H9 (cell line): ENCODE results near the gene IQSEC1. TPM values are rescaled to one million over a fixed set of nuclear protein-coding genes. Genes with fewer than 3 reads are reported as not detected.

ENCODE experiments used
- DNase-seq: peaks from one replicate; pipeline ENCODE4 v3.0.0-alpha.2; 2017
- H2AFZ ChIP-seq: one replicate; pipeline ENCODE4 v1.6.1; 2013; ENCODE audit warnings: mild to moderate bottlenecking, low read length, control low read depth, moderate library complexity
- H2AK5ac ChIP-seq: 2 replicates; pipeline ENCODE4 v1.6.1; 2013; ENCODE audit warnings: low read length, control low read depth, mixed read lengths; ENCODE audit not compliant: insufficient read length
- H2BK120ac ChIP-seq: one replicate; pipeline ENCODE4 v1.6.1; 2013; ENCODE audit warnings: low read depth, mild to moderate bottlenecking, low read length, control low read depth, inconsistent platforms; ENCODE audit not compliant: poor library complexity, severe bottlenecking
- H2BK12ac ChIP-seq: 2 replicates; pipeline ENCODE4 v1.6.1; 2013; ENCODE audit warnings: low read length, control low read depth, mixed read lengths, low read depth; ENCODE audit not compliant: insufficient read length
- H2BK15ac ChIP-seq: 2 replicates; pipeline ENCODE4 v1.6.1; 2013; ENCODE audit warnings: low read depth, low read length, control low read depth
- H2BK20ac ChIP-seq: one replicate; pipeline ENCODE4 v1.6.1; 2013; ENCODE audit warnings: low read depth, mild to moderate bottlenecking, low read length, control low read depth, inconsistent platforms; ENCODE audit not compliant: poor library complexity, severe bottlenecking
- H2BK5ac ChIP-seq: 2 replicates; pipeline ENCODE4 v1.6.1; 2013; ENCODE audit warnings: low read length, control low read depth, mixed read lengths; ENCODE audit not compliant: insufficient read length
- H3K14ac ChIP-seq: 2 replicates; pipeline ENCODE4 v1.6.1; 2013; ENCODE audit warnings: low read length, control low read depth; ENCODE audit not compliant: insufficient read depth
- H3K18ac ChIP-seq: 2 replicates; pipeline ENCODE4 v1.6.1; 2013; ENCODE audit warnings: low read depth, mild to moderate bottlenecking, mixed read lengths, low read length, control low read depth; ENCODE audit not compliant: insufficient read length
- H3K23ac ChIP-seq: 2 replicates; pipeline ENCODE4 v1.6.1; 2013; ENCODE audit warnings: low read length, control low read depth, mixed read lengths, low read depth; ENCODE audit not compliant: insufficient read length
- H3K23me2 ChIP-seq: 2 replicates; pipeline ENCODE4 v1.6.1; 2013; ENCODE audit warnings: low read depth, mild to moderate bottlenecking, mixed read lengths, low read length, control low read depth; ENCODE audit not compliant: insufficient read length, poor library complexity, severe bottlenecking
- H3K27ac ChIP-seq: 2 replicates; pipeline ENCODE4 v1.5.1; 2013; ENCODE audit warnings: low read length, control low read depth, mixed read lengths, low read depth; ENCODE audit not compliant: insufficient read length
- H3K27me3 ChIP-seq: 2 replicates; pipeline ENCODE4 v1.6.1; 2013; ENCODE audit warnings: low read length, control low read depth, inconsistent platforms; ENCODE audit not compliant: insufficient read depth
- H3K4ac ChIP-seq: 2 replicates; pipeline ENCODE4 v1.6.1; 2013; ENCODE audit warnings: low read depth, mild to moderate bottlenecking, control low read depth, inconsistent platforms, low read length, moderate library complexity
- H3K4me1 ChIP-seq: 2 replicates; pipeline ENCODE4 v1.6.1; 2013; ENCODE audit warnings: low read length, control low read depth, inconsistent platforms; ENCODE audit not compliant: insufficient read depth
- H3K4me2 ChIP-seq: 2 replicates; pipeline ENCODE4 v1.6.1; 2013; ENCODE audit warnings: low read length, control low read depth, mixed read lengths; ENCODE audit not compliant: insufficient read length, insufficient read depth
- H3K56ac ChIP-seq: 2 replicates; pipeline ENCODE4 v1.6.1; 2013; ENCODE audit warnings: low read depth, mild to moderate bottlenecking, mixed read lengths, low read length, control low read depth; ENCODE audit not compliant: insufficient read length
- H3K79me1 ChIP-seq: 2 replicates; pipeline ENCODE4 v1.6.1; 2013; ENCODE audit warnings: low read depth, mild to moderate bottlenecking, moderate library complexity, low read length, control low read depth, inconsistent platforms; ENCODE audit not compliant: insufficient read depth, poor library complexity, severe bottlenecking
- H3K79me2 ChIP-seq: 2 replicates; pipeline ENCODE4 v1.6.1; 2013; ENCODE audit warnings: low read length, control low read depth, inconsistent platforms; ENCODE audit not compliant: insufficient read depth
- H3K9ac ChIP-seq: 2 replicates; pipeline ENCODE4 v1.6.1; 2013; ENCODE audit warnings: low read length, control low read depth, mixed read lengths; ENCODE audit not compliant: insufficient read length; ENCODE audit errors: extremely low read depth
- H3K9me3 ChIP-seq: one replicate; pipeline ENCODE4 v1.6.1; 2013; ENCODE audit warnings: low read depth, low read length, inconsistent platforms; ENCODE audit not compliant: control insufficient read depth
- H3T11ph ChIP-seq: one replicate; pipeline ENCODE4 v1.6.1; 2013; ENCODE audit warnings: mild to moderate bottlenecking, low read length, control low read depth, inconsistent platforms
- H4K20me1 ChIP-seq: one replicate; pipeline ENCODE4 v1.6.1; 2013; ENCODE audit not compliant: control insufficient read depth, insufficient read length, insufficient read depth
- H4K5ac ChIP-seq: 2 replicates; pipeline ENCODE4 v1.6.1; 2013; ENCODE audit warnings: low read depth, mild to moderate bottlenecking, mixed read lengths, low read length, control low read depth; ENCODE audit not compliant: insufficient read length
- H4K8ac ChIP-seq: replicated peaks from 2 replicates; pipeline ENCODE4 v1.6.1; 2013; ENCODE audit warnings: low read length, control low read depth, mixed read lengths, low read depth; ENCODE audit not compliant: insufficient read length
- H4K91ac ChIP-seq: 2 replicates; pipeline ENCODE4 v1.6.1; 2013; ENCODE audit warnings: low read depth, mild to moderate bottlenecking, moderate library complexity, mixed read lengths, low read length, control low read depth; ENCODE audit not compliant: insufficient read length
- H3K27ac Mint-ChIP-seq, 3 experiments: 2 replicates in 2 of 3; 3 replicates in 1 of 3; pipeline ENCODE4 v1.8.0; 2020 to 2021; ENCODE audit warnings: mixed read lengths in 3 of 3, mild to moderate bottlenecking in 1 of 3, moderate library complexity in 1 of 3
- H3K27me3 Mint-ChIP-seq: 2 replicates; pipeline ENCODE4 v1.8.0; 2021; ENCODE audit warnings: low read depth, mild to moderate bottlenecking, moderate library complexity, mixed read lengths
- H3K36me3 Mint-ChIP-seq, 3 experiments: 2 replicates in 2 of 3; 3 replicates in 1 of 3; pipeline ENCODE4 v1.8.0; 2020 to 2021; ENCODE audit warnings: low read depth in 3 of 3, mixed read lengths in 3 of 3; ENCODE audit not compliant: insufficient read depth in 1 of 3
- H3K4me1 Mint-ChIP-seq, 2 experiments: 2 replicates each; pipeline ENCODE4 v1.8.0; 2020; ENCODE audit warnings: mixed read lengths in 2 of 2
- H3K4me3 Mint-ChIP-seq, 2 experiments: 2 replicates in 1 of 2; 3 replicates in 1 of 2; pipeline ENCODE4 v1.8.0; 2020 to 2021; ENCODE audit warnings: mild to moderate bottlenecking in 2 of 2, mixed read lengths in 2 of 2, moderate library complexity in 1 of 2
- H3K9me3 Mint-ChIP-seq, 2 experiments: 2 replicates in 1 of 2; 3 replicates in 1 of 2; pipeline ENCODE4 v1.8.0; 2020; ENCODE audit warnings: mild to moderate bottlenecking in 2 of 2, mixed read lengths in 2 of 2, moderate library complexity in 1 of 2
- CTCF ChIP-seq: fragments of 200-600 bp; sonication (generic); conservative IDR thresholded peaks from 3 replicates; pipeline ENCODE4 v1.8.0; 2021; ENCODE audit warnings: antibody characterized with exemption, mild to moderate bottlenecking
- WGBS: extraction: QIAGEN DNeasy Blood & Tissue Kit; methylation state at CpG from one replicate; pipeline ENCODE4 v1.1.7; 2013; ENCODE audit warnings: missing lambda C conversion rate, low lambda C conversion rate, mixed read lengths; ENCODE audit not compliant: insufficient read length; ENCODE audit errors: extremely low coverage; 5-methylcytosine and 5-hydroxymethylcytosine counted together
- total RNA-seq: library from RNA; stranded (reverse); gene quantifications from 2 replicates; pipeline ENCODE4 v1.2.1, GENCODE V29; 2021

Gene IQSEC1
- total RNA-seq, 1 experiment from 2014 or later: 19.1 TPM

- H4K8ac ChIP-seq: no peak overlapping the region
- Mint-ChIP-seq H3K36me3 (no peaks in the 10 kb centered on the region; a peak in 2 of 7 replicates), H3K4me3 (peak overlapping the region; percentile 62 to 77; a peak in 3 of 5 replicates), H3K27ac (no peak overlapping the region), H3K4me1 (peaks cover 36 to 42% of the 10 kb centered on the region in 2 experiments), H3K9me3 (no peaks in the 10 kb centered on the region), H3K27me3 (peaks cover 35% of the 10 kb centered on the region)
- H3K23ac ChIP-seq: no peak overlapping the region
- peaks cover 9% of the 10 kb centered on the region for H3K23me2 ChIP-seq
- no peak overlapping the region for H2BK12ac ChIP-seq
- H3K27me3 ChIP-seq: no peaks in the 10 kb centered on the region
- H3K56ac ChIP-seq: no peak overlapping the region
- H2BK120ac ChIP-seq: no peak overlapping the region
- H3K9me3 ChIP-seq: no peaks in the 10 kb centered on the region
- no peak overlapping the region for H2BK15ac ChIP-seq
- no peak overlapping the region for H4K5ac ChIP-seq
- no peak overlapping the region for H4K91ac ChIP-seq
- no peak overlapping the region for H2BK20ac ChIP-seq
- TF ChIP-seq CTCF: no peak
- no peak overlapping the region for H3K18ac ChIP-seq
- H3K9ac ChIP-seq: no peak overlapping the region
- H2AFZ ChIP-seq: no peak overlapping the region
- no peak overlapping the region for H3K14ac ChIP-seq
- no peaks in the 10 kb centered on the region; the same call in 1 of the 2 replicates for H3K4me1 ChIP-seq
- no peak overlapping the region for H3K4ac ChIP-seq
- no peaks in the 10 kb centered on the region; the same call in 1 of the 2 replicates for H3K79me2 ChIP-seq
- no peak overlapping the region for H3K4me2 ChIP-seq
- H2AK5ac ChIP-seq: no peak overlapping the region
- H4K20me1 ChIP-seq: no peaks in the 10 kb centered on the region
- H2BK5ac ChIP-seq: no peak overlapping the region
- no peak for DNase-seq
- no peak overlapping the region for H3T11ph ChIP-seq
- WGBS: no CpG with 5 or more reads among the region's 5 CpGs
- no peak overlapping the region for H3K27ac ChIP-seq
- H3K79me1 ChIP-seq: peaks cover 6% of the 10 kb centered on the region
Observed at GRCh38 chr3:12968541-12968940, 104.7 kb downstream of the IQSEC1 start.
